ENCODE measurements around the gene LTB4R2.

Gene LTB4R2

GRCh38 chr14:24307575-24308341 lies 2.2 kb upstream of the LTB4R2 start, which contains the start of gene CIDEB:
Gene CIDEB (minus strand): TSS chr14:24307977. CDS start chr14:24307858, 119 bp downstream.
- TF ChIP-seq CTCF (IDR thresholded peaks at IDR 0.05; ENCODE audit: borderline replicate concordance, control extremely low read depth, extremely low read depth, insufficient read depth, missing control alignments), result peak; percentile 91
- in situ Hi-C loops (cut with MboI; ENCODE audit: low sequenced_read_pairs, unreplicated experiment), result no loop called here
- DNase-seq (ENCODE audit: low spot score), result peak; percentile 76

- no peak for DNase-seq (ENCODE audit: low spot score)
- in situ Hi-C loops (cut with MboI; ENCODE audit: low sequenced_read_pairs, unreplicated experiment), result no loop called here
- TF ChIP-seq CTCF (IDR thresholded peaks at IDR 0.05; ENCODE audit: borderline replicate concordance, control extremely low read depth, extremely low read depth, insufficient read depth, missing control alignments), result no peak
Observed at GRCh38 chr14:24308342-24309124, 1.4 kb upstream of the LTB4R2 start.

GRCh38 chr14:24310265-24310645 lies 315 bp downstream of the LTB4R2 start:
- TF ChIP-seq CTCF (IDR thresholded peaks at IDR 0.05; ENCODE audit: borderline replicate concordance, control extremely low read depth, extremely low read depth, insufficient read depth, missing control alignments), result no peak
- in situ Hi-C loops (cut with MboI; ENCODE audit: low sequenced_read_pairs, unreplicated experiment), result no loop called here
- no peak for DNase-seq (ENCODE audit: low spot score)

GRCh38 chr14:24310646-24311604 lies 985 bp downstream of the LTB4R2 start, which contains the start of gene LTB4R:
Gene LTB4R (plus strand): TSS chr14:24311502. CDS start chr14:24315652, 4,150 bp downstream.
- in situ Hi-C loops (cut with MboI; ENCODE audit: low sequenced_read_pairs, unreplicated experiment), result no loop called here
- peak; percentile 76 for DNase-seq (ENCODE audit: low spot score)
- TF ChIP-seq CTCF (IDR thresholded peaks at IDR 0.05; ENCODE audit: borderline replicate concordance, control extremely low read depth, extremely low read depth, insufficient read depth, missing control alignments), result peak; percentile 51

GRCh38 chr14:24311837-24312615 lies 2.1 kb downstream of the LTB4R2 start:
- in situ Hi-C loops (cut with MboI; ENCODE audit: low sequenced_read_pairs, unreplicated experiment), result no loop called here
- DNase-seq (ENCODE audit: low spot score), result no peak
- TF ChIP-seq CTCF (IDR thresholded peaks at IDR 0.05; ENCODE audit: borderline replicate concordance, control extremely low read depth, extremely low read depth, insufficient read depth, missing control alignments), result no peak

Measured in GM13976 (cell line).